A549 treated with AZD9567 at 1 μM for 4 hours (cell line): Measurements from ENCODE around the gene TMEM50A. TPM values are rescaled to one million over a fixed set of nuclear protein-coding genes. Genes with fewer than 3 reads are reported as not detected.

Source experiments
- total RNA-seq: library from RNA; stranded (reverse); fragments of 200-300 nt; extraction: Qiagen RNA extraction; gene quantifications from 5 replicates; pipeline ENCODE4 v1.2.3, GENCODE V29; 2022; ENCODE audit not compliant: insufficient read depth

The TMEM50A gene
- 73.4 to 110 TPM (median 73.7 TPM) in 5 replicates for total RNA-seq

GRCh38 chr1:25338188-25338981 is at the start of gene TMEM50A:
Gene TMEM50A (plus strand): TSS chr1:25338334. CDS start chr1:25340487, 2,153 bp downstream.

Other genes with a start within 250 kb of the TMEM50A start
- gene SYF2, start 105.8 kb upstream of the TMEM50A start, total RNA-seq, result 32.9 to 46.4 TPM (median 35.8 TPM) in 5 replicates
- gene RSRP1, start 90.9 kb upstream of the TMEM50A start, total RNA-seq, result 24.6 to 35.5 TPM (median 30.1 TPM) in 5 replicates
- not detected in 5 replicates for gene RHD, start 65.8 kb upstream of the TMEM50A start, total RNA-seq
- gene RHCE, start 82.5 kb downstream of the TMEM50A start, total RNA-seq, result 0.05 to 0.32 TPM (median 0.09 TPM) in 3 of 5 replicates, not detected in the others
- gene MACO1, start 92.6 kb downstream of the TMEM50A start, total RNA-seq, result 8.1 to 13.6 TPM (median 8.5 TPM) in 5 replicates
- gene LDLRAP1, start 205.3 kb downstream of the TMEM50A start, total RNA-seq, result 7.1 to 12.4 TPM (median 10.9 TPM) in 5 replicates